PC-3 (cell line): Measurements from ENCODE around the gene STX7. TPM values are rescaled to one million over a fixed set of nuclear protein-coding genes. Genes with fewer than 3 reads are reported as not detected.

Experiments
- ATAC-seq: fragments of 200-7000 bp; cut with Tn5 transposase; 2 replicates; pipeline ENCODE4 v1.9.1; 2020; ENCODE audit warnings: mild to moderate bottlenecking, moderate library complexity
- BruUV-seq: library from RNA; stranded (reverse); fragments of 400-500 nt; replicated peaks from 2 replicates; lab custom pipeline; 2021; lab: Mats Ljungman, UMichigan
- CTCF ChIA-PET: fragments of 300-600 bp; sonication (Branson Sonifier 250); formaldehyde crosslinking; loops from one replicate; lab custom pipeline; 2022; ENCODE audit warnings: antibody characterized with exemption; lab: Charles Lee
- POLR2A ChIA-PET: fragments of 300-600 bp; sonication (Branson Sonifier 250); formaldehyde crosslinking; loops from one replicate; lab custom pipeline; 2022; ENCODE audit warnings: antibody characterized with exemption; ENCODE audit not compliant: unreplicated experiment; lab: Charles Lee
- DNase-seq: peaks from one replicate; pipeline ENCODE4 v3.0.0-alpha.2; 2015
- H2AFZ ChIP-seq: fragments of 300-600 bp; sonication (generic); 2 replicates; pipeline ENCODE4 v1.6.0; 2016; ENCODE audit warnings: antibody characterized with exemption, low read length
- H3F3A ChIP-seq: fragments of 300-600 bp; sonication (generic); one replicate; pipeline ENCODE4 v1.6.0; 2017; ENCODE audit warnings: antibody characterized with exemption, low read length, control low read depth, mild to moderate bottlenecking; ENCODE audit not compliant: unreplicated experiment
- H3K27ac ChIP-seq: fragments of 300-600 bp; sonication (generic); 2 replicates; pipeline ENCODE4 v1.5.1; 2016; ENCODE audit warnings: mild to moderate bottlenecking, low read length
- H3K27me3 ChIP-seq: fragments of 300-600 bp; sonication (generic); 2 replicates; pipeline ENCODE4 v1.6.1; 2016; ENCODE audit warnings: low read length, mixed read lengths
- H3K36me3 ChIP-seq: fragments of 300-600 bp; sonication (generic); 2 replicates; pipeline ENCODE4 v1.6.1; 2016; ENCODE audit warnings: low read depth, mixed run types, low read length, mixed read lengths
- H3K4me1 ChIP-seq: fragments of 300-600 bp; sonication (generic); 2 replicates; pipeline ENCODE4 v1.5.1; 2016; ENCODE audit warnings: low read length; ENCODE audit not compliant: insufficient read depth
- H3K4me2 ChIP-seq: fragments of 300-600 bp; sonication (generic); 2 replicates; pipeline ENCODE4 v1.6.0; 2016; ENCODE audit warnings: low read length
- H3K4me3 ChIP-seq: fragments of 300-600 bp; sonication (generic); 2 replicates; pipeline ENCODE4 v1.5.1; 2016; ENCODE audit warnings: mild to moderate bottlenecking, low read length, mixed read lengths
- H3K79me2 ChIP-seq: fragments of 300-600 bp; sonication (generic); 2 replicates; pipeline ENCODE4 v1.6.1; 2017; ENCODE audit warnings: low read length, mixed read lengths
- H3K9ac ChIP-seq: fragments of 300-600 bp; sonication (generic); 2 replicates; pipeline ENCODE4 v1.6.0; 2016; ENCODE audit warnings: mild to moderate bottlenecking, low read length
- H3K9me2 ChIP-seq: fragments of 300-600 bp; sonication (generic); replicated peaks from 2 replicates; pipeline ENCODE4 v1.6.1; 2016; ENCODE audit warnings: mixed run types, low read length, mixed read lengths
- H3K9me3 ChIP-seq: fragments of 300-600 bp; sonication (generic); 2 replicates; pipeline ENCODE4 v1.6.1; 2016; ENCODE audit warnings: low read length, mixed read lengths
- H4K20me1 ChIP-seq: fragments of 300-600 bp; sonication (generic); 2 replicates; pipeline ENCODE4 v1.6.1; 2016; ENCODE audit warnings: low read length, mixed read lengths
- CTCF ChIP-seq: fragments of 300-600 bp; sonication (generic); conservative IDR thresholded peaks from 2 replicates; pipeline ENCODE4 v1.5.1; 2017; ENCODE audit warnings: antibody characterized with exemption, low read depth, mild to moderate bottlenecking, low read length
- EZH2 ChIP-seq: fragments of 300-600 bp; sonication (generic); IDR thresholded peaks from one replicate; pipeline ENCODE4 v1.6.1; 2017; ENCODE audit warnings: antibody characterized with exemption, mild to moderate bottlenecking, low read length; ENCODE audit not compliant: unreplicated experiment
- EZH2phosphoT487 ChIP-seq: fragments of 300-600 bp; sonication (generic); IDR thresholded peaks from 2 replicates; pipeline ENCODE4 v1.6.1; 2018; ENCODE audit warnings: mild to moderate bottlenecking, antibody characterized with exemption, low read length, borderline replicate concordance
- intact Hi-C: fragments of 100-400 bp; cut with micrococcal nuclease; formaldehyde crosslinking; loops from 2 replicates; pipeline ENCODE4 v1.9.0; 2023
- total RNA-seq: library from RNA; depleted of rRNA; stranded (reverse); fragments of >200 nt; gene quantifications from 2 replicates; pipeline ENCODE4 v1.2.3, GENCODE V29; 2014

STX7 gene
- total RNA-seq, 1 experiment from 2014 or later, result 27.4 TPM

GRCh38 chr6:132430110-132430509 lies 82.8 kb downstream of the STX7 start:
- BruUV-seq, result no TSS peak
- Histone ChIP-seq H3K27ac (no peak overlapping the region), H3K9ac (no peak overlapping the region), H3K4me3 (no peak overlapping the region), H3K36me3 (no peaks in the 10 kb centered on the region), H4K20me1 (no peaks in the 10 kb centered on the region), H3K27me3 (no peaks in the 10 kb centered on the region), H3K4me2 (no peak overlapping the region), H2AFZ (no peak overlapping the region), H3K9me3 (no peaks in the 10 kb centered on the region), H3K9me2 (no peaks in the 10 kb centered on the region), H3F3A (no peaks in the 10 kb centered on the region), H3K79me2 (no peaks in the 10 kb centered on the region), H3K4me1 (no peaks in the 10 kb centered on the region)
- no peak for ATAC-seq
- ChIA-PET CTCF (no interaction called here), POLR2A (no interaction called here)
- TF ChIP-seq EZH2, result no peak
- TF ChIP-seq EZH2phosphoT487, result no peak
- no peak for TF ChIP-seq CTCF
- intact Hi-C loops, result no loop called here
- DNase-seq, result no peak

- intact Hi-C loops, result no loop called here
- BruUV-seq, result no TSS peak
- ATAC-seq (no peak), DNase-seq (no peak)
- no peak overlapping the region for H3K9ac ChIP-seq
- no peak overlapping the region for H3K4me3 ChIP-seq
- H3K79me2 ChIP-seq, result no peaks in the 10 kb centered on the region
- H3K9me3 ChIP-seq, result no peaks in the 10 kb centered on the region
- no peaks in the 10 kb centered on the region for H3K4me1 ChIP-seq
- H3F3A ChIP-seq, result no peaks in the 10 kb centered on the region
- H4K20me1 ChIP-seq, result no peaks in the 10 kb centered on the region
- no peak overlapping the region for H3K27ac ChIP-seq
- no peaks in the 10 kb centered on the region for H3K27me3 ChIP-seq
- ChIA-PET CTCF (no interaction called here), POLR2A (no interaction called here)
- H3K9me2 ChIP-seq, result no peaks in the 10 kb centered on the region
- H3K36me3 ChIP-seq, result no peaks in the 10 kb centered on the region
- H3K4me2 ChIP-seq, result no peak overlapping the region
- H2AFZ ChIP-seq, result no peak overlapping the region
- TF ChIP-seq CTCF (no peak), EZH2 (no peak), EZH2phosphoT487 (no peak)
These were observed 87.7 kb downstream of the STX7 start for GRCh38 chr6:132425176-132425575.

- POLR2A ChIA-PET, result no interaction called here
These were observed 89.1 kb downstream of the STX7 start for GRCh38 chr6:132423839-132424238.

More at GRCh38 chr6:132423839-132424238, 89.1 kb downstream of the STX7 start:
- Histone ChIP-seq H3K9me3 (no peaks in the 10 kb centered on the region), H3K79me2 (no peaks in the 10 kb centered on the region), H3K27me3 (no peaks in the 10 kb centered on the region), H3K4me2 (no peak overlapping the region), H2AFZ (no peak overlapping the region), H3K9me2 (no peaks in the 10 kb centered on the region), H3K9ac (no peak overlapping the region), H4K20me1 (no peaks in the 10 kb centered on the region), H3F3A (no peaks in the 10 kb centered on the region), H3K36me3 (no peaks in the 10 kb centered on the region), H3K4me3 (no peak overlapping the region), H3K4me1 (no peaks in the 10 kb centered on the region), H3K27ac (no peak overlapping the region)
- ATAC-seq (no peak), DNase-seq (no peak)
- CTCF ChIA-PET, result no interaction called here
- TF ChIP-seq CTCF (no peak), EZH2phosphoT487 (no peak), EZH2 (no peak)
- intact Hi-C loops, result no loop called here
- no TSS peak for BruUV-seq
